Colonic mucosa (tissue), 4 donors: ENCODE data around the gene PRDM10. TPM values are rescaled to one million over a fixed set of nuclear protein-coding genes. Genes with fewer than 3 reads are reported as not detected.
A peak's percentile ranks its signal among the peaks of the same experiment; 100 is the strongest.

Experiments
- DNase-seq: peaks from one replicate; pipeline ENCODE4 v3.0.0-alpha.2; 2020
- H3K27ac ChIP-seq: fragments of 200-600 bp; one replicate; pipeline ENCODE4 v1.8.0; 2021
- H3K27me3 ChIP-seq: fragments of 200-600 bp; one replicate; pipeline ENCODE4 v1.8.0; 2021
- H3K36me3 ChIP-seq: fragments of 200-600 bp; one replicate; pipeline ENCODE4 v1.8.0; 2021
- H3K4me1 ChIP-seq: fragments of 200-600 bp; one replicate; pipeline ENCODE4 v1.8.0; 2021; ENCODE audit warnings: mild to moderate bottlenecking
- H3K4me3 ChIP-seq: fragments of 200-600 bp; one replicate; pipeline ENCODE4 v1.8.0; 2021
- H3K9ac ChIP-seq, 2 donors: one replicate each; pipeline ENCODE4 v1.7.0; 2013; ENCODE audit warnings: control low read depth in 2 of 2, low read depth in 2 of 2, low read length in 2 of 2
- H3K9me3 ChIP-seq: fragments of 200-600 bp; one replicate; pipeline ENCODE4 v1.8.0; 2021
- intact Hi-C: fragments of 100-400 bp; cut with DNase I; formaldehyde crosslinking; loops from one replicate; pipeline ENCODE4 v1.14.1; 2022
- total RNA-seq, 2 donors: library from RNA; stranded (reverse); fragmentation: NEBNext Ultra II Directional in 1 of 2; extraction: Animal tissue kit (Norgen Biotek cat#: 25700) in 1 of 2; gene quantifications; one replicate each; pipeline ENCODE4 v1.2.1, GENCODE V29; 2021
- TF ChIP-seq, protein P1 (sequence below): fragments of 200-600 bp; IDR thresholded peaks from one replicate; pipeline ENCODE4 v1.8.0; 2022; ENCODE audit warnings: antibody characterized with exemption, mild to moderate bottlenecking
- donor health status: healthy.
- donor health status: DM: no; HTN: no; CAD: no.
- donor health status: DM: no; HTN: no; CAD: no.

Gene PRDM10, protein sequence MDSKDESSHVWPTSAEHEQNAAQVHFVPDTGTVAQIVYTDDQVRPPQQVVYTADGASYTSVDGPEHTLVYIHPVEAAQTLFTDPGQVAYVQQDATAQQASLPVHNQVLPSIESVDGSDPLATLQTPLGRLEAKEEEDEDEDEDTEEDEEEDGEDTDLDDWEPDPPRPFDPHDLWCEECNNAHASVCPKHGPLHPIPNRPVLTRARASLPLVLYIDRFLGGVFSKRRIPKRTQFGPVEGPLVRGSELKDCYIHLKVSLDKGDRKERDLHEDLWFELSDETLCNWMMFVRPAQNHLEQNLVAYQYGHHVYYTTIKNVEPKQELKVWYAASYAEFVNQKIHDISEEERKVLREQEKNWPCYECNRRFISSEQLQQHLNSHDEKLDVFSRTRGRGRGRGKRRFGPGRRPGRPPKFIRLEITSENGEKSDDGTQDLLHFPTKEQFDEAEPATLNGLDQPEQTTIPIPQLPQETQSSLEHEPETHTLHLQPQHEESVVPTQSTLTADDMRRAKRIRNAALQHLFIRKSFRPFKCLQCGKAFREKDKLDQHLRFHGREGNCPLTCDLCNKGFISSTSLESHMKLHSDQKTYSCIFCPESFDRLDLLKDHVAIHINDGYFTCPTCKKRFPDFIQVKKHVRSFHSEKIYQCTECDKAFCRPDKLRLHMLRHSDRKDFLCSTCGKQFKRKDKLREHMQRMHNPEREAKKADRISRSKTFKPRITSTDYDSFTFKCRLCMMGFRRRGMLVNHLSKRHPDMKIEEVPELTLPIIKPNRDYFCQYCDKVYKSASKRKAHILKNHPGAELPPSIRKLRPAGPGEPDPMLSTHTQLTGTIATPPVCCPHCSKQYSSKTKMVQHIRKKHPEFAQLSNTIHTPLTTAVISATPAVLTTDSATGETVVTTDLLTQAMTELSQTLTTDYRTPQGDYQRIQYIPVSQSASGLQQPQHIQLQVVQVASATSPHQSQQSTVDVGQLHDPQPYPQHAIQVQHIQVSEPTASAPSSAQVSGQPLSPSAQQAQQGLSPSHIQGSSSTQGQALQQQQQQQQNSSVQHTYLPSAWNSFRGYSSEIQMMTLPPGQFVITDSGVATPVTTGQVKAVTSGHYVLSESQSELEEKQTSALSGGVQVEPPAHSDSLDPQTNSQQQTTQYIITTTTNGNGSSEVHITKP
- 10 to 100 TPM; 11.0 to 18.3 TPM for total RNA-seq

DNA sequence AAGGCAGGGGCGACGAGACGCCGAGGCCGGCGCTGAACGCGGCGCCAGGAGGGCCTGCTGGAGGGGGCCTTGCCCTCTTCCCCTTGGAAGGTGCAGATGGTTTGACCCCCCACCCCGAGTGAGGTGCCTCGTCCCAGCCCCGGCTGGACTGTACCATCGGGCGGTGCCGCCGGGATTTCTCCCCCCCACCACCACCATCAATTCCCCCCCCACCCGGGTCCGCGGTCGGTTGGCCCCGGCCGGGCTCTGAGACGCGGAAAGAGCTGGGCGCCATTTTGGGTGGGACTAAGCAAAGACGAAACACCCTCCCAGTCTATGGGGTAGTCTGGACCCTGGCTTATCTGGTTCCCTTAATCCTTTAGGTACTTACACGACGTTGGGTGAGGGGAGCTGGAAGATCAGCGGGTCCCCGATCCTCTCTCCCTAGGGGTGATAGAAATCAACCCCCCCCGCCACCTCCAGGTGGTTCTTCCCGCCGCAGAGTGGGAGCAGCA, at the start of gene PRDM10:
Gene PRDM10 (minus strand): TSS at position 484 of the 494 bp plus-strand sequence. CDS start 41,871 bp downstream, outside the sequence.
- peak; percentile 92 for DNase-seq
- H3K27ac ChIP-seq = peak within 1 kb of the TSS; percentile 99
- H3K9me3 ChIP-seq = no peaks in the 10 kb centered on the region
- H3K4me3 ChIP-seq = peak within 1 kb of the TSS; percentile 66
- intact Hi-C loops = loop anchor here (2.0 kb wide), 1 partner anchor 66 kb away; the partner anchor contains the start of gene APLP2
- H3K36me3 ChIP-seq = no peaks in the 10 kb centered on the region
- H3K27me3 ChIP-seq = no peaks in the 10 kb centered on the region
- TF ChIP-seq, protein P1, sequence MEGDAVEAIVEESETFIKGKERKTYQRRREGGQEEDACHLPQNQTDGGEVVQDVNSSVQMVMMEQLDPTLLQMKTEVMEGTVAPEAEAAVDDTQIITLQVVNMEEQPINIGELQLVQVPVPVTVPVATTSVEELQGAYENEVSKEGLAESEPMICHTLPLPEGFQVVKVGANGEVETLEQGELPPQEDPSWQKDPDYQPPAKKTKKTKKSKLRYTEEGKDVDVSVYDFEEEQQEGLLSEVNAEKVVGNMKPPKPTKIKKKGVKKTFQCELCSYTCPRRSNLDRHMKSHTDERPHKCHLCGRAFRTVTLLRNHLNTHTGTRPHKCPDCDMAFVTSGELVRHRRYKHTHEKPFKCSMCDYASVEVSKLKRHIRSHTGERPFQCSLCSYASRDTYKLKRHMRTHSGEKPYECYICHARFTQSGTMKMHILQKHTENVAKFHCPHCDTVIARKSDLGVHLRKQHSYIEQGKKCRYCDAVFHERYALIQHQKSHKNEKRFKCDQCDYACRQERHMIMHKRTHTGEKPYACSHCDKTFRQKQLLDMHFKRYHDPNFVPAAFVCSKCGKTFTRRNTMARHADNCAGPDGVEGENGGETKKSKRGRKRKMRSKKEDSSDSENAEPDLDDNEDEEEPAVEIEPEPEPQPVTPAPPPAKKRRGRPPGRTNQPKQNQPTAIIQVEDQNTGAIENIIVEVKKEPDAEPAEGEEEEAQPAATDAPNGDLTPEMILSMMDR = no peak
- H3K4me1 ChIP-seq = peaks cover 7% of the 10 kb centered on the region
- H3K9ac ChIP-seq = peak within 1 kb of the TSS; percentile 98

- Histone ChIP-seq H3K27me3 (no peaks in the 10 kb centered on the region), H3K4me1 (no peaks in the 10 kb centered on the region), H3K9ac (no peak overlapping the region), H3K36me3 (no peaks in the 10 kb centered on the region), H3K4me3 (no peak overlapping the region), H3K9me3 (no peaks in the 10 kb centered on the region), H3K27ac (no peak overlapping the region)
- no peak for DNase-seq
- intact Hi-C loops = no loop called here
- TF ChIP-seq, protein P1 = no peak
These were observed 48.4 kb upstream of the PRDM10 start for GRCh38 chr11:130051082-130051481.

- Histone ChIP-seq H3K4me3 (no peak overlapping the region), H3K4me1 (no peaks in the 10 kb centered on the region), H3K27ac (no peak overlapping the region), H3K9ac (no peak overlapping the region), H3K27me3 (no peaks in the 10 kb centered on the region), H3K36me3 (no peaks in the 10 kb centered on the region), H3K9me3 (no peaks in the 10 kb centered on the region)
- TF ChIP-seq, protein P1 = no peak
- DNase-seq = no peak
- intact Hi-C loops = no loop called here
These were observed 47.6 kb upstream of the PRDM10 start for GRCh38 chr11:130050257-130050656.

DNA sequence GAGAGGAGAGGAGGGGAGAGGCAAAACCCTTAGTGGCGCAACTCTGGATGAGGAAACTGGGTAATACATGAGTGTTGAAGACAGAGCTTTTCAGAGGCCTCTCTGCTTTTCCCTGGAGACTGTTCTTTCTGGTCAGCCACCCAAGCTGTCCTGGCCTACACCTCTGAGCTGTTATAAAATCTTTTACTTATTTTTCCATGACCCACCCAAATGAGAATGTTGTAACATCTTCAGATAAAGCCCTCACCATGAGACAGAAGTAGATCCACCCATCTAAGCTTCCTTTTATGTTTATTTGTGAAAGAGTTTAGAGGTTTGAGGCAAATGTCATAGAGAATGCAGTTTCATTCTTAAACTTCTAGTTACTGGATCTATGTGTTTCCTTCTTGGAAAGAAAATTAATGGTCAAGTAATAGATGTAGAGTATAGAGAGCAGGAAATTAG, 46.7 kb upstream of the PRDM10 start:
- intact Hi-C loops = no loop called here
- no peak for DNase-seq

More for the DNA sequence above, 46.7 kb upstream of the PRDM10 start:
- Histone ChIP-seq H3K27ac (no peak overlapping the region), H3K4me1 (no peaks in the 10 kb centered on the region), H3K9ac (no peak overlapping the region), H3K9me3 (no peaks in the 10 kb centered on the region), H3K36me3 (no peaks in the 10 kb centered on the region), H3K27me3 (no peaks in the 10 kb centered on the region), H3K4me3 (no peak overlapping the region)
- TF ChIP-seq, protein P1 = no peak
